GM18873 (cell line): ENCODE measurements around the gene PELI2.

Experiments
- ATAC-seq: cut with Tn5 transposase; IDR thresholded peaks from one replicate; pipeline ENCODE4 v1.9.1; 2021; ENCODE audit warnings: mild to moderate bottlenecking, moderate library complexity, moderate number of reproducible peaks; ENCODE audit not compliant: unreplicated experiment, low FRiP score

The PELI2 gene

DNA sequence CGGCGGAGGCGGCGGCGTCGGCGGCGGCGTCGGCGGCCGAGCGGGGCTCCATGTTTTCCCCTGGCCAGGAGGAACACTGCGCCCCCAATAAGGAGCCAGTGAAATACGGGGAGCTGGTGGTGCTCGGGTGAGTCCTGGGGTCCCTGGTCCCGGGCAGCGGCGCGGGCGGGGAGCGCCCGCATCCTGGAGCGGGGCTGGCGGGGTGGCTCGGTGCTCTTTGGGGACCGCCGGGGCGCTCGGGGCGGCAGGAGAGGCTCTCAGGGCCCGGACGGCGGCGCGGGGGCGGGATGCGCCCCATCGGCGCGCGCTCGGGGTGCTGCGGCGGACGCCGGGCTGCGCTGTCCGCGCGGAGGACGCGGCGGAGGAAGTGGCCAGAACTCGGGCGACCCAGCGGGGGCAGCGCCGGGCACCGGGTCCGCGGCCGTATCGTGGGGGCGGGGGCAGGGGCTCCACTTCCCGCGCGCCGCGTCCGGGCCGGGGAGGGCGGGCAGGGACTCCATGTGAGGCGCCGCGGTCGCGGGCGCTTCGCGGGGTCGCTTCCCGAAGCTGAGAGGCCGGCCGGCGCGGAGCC is 485 bp downstream of the PELI2 start:
- ATAC-seq: no peak

DNA sequence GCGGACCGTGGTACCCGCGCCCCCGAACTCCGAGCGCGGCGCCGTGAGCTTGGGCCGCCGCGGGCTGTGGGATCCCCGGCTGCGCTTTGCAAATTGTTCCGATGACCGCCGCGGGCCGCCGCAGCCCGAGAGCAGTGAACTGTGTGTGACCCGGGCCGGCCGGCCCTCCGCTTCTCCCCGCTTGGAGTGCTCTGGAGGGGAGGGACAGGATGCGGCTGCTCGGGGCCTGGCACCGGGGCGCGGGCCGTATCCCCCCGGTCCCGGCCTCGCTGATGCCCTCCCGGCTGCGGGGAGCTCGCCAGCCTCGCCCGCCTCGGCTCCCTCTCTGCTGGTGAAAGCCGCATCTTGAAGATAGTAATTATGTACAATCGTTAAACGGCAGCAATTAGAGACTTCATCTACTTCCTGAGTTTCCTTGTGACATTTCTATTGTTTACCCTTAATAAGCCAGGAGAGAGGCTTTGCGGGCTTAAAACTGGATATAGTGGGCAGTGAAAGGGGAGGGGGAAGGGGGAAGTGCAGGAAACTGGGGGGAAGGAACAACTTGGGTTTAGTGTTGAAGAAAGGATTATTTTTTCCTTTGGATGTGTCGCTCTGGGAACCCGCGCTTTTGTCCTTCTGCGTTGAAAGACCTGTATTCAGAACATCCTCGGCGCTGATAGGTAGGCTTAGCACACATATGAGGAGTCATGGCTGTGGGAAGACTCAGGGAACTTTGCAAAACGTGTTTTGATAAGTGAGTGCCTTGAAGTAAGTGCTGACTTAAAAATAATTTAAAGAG is 1.2 kb downstream of the PELI2 start:
- ATAC-seq: no peak

DNA sequence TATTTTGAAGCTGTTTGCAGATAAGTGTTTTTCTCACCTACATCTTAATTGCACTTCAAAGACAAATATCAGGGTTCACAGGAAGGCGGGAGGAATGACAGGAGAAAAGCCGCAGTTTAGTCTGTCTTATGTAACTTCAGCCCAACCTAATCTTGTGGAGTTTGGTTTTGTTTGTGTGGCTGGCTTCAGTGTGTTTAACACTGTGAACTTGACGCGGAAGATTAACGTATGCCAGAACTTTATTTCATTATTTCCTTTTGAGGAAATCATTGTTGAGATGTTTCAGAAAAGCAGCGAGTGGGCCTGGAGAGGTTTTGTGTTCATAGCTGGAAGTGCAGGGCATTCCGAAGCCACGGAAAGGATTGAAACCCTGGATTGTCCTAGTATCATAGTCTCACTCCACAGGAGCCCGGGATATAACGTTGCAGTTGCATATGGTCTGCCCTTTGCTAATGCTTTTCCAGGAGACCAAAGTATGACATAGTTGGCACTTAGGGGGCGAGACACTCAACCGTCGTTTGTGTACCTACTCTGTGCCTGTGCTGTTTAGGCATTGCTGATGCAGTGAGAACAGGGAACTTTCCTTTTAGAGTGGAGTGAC is 2.0 kb downstream of the PELI2 start:
- ATAC-seq: no peak

DNA sequence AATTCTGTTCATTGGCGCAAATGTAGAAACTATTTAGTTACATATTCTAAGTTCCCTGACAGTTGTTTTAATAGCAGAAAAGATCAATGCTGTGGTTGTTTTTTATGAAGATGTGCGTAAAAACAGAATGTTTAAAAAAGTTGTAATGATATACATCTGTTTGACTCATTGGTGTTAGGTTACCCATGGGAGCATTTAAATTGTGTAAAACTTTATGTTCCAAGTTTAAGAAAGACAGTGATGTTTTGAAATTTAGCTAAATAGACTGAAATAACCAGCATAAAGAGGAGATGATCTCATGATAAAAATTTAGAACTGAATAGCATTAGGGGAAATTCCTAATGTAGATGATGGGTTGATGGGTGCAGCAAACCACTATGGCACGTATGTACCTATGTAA is 3.6 kb downstream of the PELI2 start:
- no peak for ATAC-seq

DNA sequence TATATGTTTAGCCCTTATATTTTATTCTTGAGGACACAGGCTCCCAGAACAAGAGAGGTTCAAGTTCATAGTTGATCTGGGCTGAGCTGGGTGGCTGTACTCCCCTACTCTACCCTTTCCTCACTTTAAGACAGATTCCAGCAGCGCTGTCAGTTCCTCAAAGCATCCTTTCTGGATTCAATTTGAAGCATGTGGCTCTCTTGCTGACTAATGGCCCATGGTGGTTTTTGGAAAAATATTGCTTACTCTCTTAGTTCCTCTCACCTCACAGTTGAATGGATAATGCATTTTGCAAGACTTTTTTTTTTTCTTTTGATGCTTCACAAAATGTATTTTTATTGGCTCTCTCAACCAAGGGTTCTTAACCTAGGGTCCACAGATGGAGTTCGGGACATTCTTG is 4.1 kb downstream of the PELI2 start:
- ATAC-seq: no peak

DNA sequence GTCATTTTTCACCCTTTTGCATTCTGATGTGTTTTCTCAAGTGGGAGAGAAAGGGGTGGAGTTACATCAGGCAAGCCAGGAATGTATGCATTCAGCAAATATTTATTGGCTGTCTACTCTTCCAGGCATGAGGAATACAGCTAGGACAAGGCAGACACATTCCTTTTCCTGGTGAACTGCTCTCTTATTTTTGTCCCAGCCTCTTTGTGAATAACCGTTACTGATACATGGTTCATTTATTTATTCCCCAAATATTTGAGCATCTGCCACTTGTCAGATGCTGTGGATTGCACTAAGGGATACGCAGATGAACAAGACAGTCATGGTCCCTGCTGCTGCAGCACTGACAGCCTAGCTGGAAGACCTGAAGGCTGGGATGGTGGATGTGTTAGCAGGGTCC is 6.1 kb downstream of the PELI2 start:
- no peak for ATAC-seq

DNA sequence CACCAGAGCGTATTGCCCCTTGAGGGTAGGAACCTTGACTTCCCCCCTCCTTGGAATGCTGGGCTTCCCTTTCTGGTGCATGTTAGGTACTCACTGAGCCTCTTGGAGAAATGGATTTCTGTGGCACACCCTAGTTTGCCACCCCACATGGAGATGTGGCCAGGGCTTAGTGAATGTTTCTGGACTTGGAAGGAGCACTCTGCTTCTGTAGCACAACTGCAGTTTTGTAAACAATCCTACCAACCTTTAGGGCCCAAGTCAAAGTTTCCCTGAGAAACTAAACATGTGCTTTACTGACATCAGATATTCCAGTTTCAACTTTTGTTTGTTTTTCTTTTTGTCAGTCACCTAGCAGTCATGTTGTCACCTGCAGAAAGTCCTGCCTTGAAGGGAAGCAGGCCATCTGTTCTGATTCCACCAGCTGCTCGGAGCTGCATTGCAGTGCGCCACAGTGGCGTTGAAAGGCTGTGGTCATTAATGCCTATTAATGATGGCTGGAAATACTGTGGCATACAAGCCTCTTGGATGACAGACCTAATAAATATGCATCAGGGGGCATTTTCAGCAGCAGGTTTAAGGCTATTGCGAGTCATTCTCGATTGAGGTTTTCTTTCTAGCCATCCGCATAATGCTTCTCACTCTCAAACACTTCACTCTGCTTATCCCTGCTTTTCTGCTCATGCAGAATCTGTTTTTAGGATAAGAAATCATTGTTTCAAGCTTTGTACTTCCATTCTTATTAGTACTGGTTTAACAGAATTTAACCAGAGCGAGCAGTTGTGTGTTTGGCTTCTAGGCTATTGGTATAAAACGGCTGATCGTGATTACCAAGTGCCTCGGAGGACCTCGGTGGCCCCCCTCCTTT is 7.8 kb downstream of the PELI2 start:
- ATAC-seq: no peak

DNA sequence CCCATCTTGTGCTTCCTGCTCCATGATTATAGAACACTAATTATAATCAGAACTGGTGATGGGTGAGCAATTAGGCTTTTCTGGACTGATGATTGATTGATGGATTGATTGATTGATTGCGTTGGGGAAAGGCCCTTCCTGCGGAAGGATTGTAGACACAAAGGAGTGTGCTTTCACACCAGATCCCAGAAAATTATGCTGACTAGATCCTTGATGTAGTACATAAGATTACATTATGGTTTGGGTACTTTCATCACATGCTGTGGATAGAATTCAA is 8.4 kb downstream of the PELI2 start:
- ATAC-seq: no peak

DNA sequence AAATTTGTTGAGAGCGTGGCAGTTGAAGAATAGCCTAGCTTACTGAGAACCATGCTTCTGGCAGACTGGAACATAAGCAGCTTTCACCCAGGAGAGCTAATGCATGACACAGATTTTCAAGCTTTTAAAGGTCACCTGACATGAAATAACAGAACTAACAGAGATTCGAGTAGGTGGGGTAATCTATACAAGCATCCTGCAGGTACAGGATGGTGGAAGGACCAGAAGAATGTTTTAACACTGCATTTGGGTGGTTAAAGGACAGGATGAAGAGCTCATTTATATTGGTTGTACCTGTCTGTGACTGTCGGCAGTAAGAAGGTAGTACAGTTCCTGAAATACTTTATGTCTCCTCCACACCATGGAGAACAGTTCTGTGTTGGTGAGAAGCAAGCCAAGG is 8.9 kb downstream of the PELI2 start:
- no peak for ATAC-seq

DNA sequence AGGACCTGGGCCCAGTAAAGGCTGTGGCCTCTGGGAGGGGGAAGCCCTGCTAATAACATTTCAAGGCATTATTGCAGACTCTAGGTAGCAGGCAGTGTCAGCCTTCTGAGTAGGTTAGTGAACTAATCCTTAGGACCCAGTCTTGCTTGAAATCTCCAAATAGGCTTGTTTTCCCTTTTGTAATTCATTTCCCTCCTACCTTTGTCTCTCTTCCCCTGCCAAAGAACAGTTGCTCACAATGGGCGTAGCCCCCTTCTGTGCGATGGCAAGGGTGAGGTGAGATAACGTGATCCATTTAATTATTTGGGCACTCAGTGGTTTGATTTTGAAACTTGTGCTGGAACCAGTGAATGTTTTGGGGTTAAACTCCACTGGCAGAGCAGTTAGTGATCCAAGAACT is 10.9 kb downstream of the PELI2 start:
- ATAC-seq: no peak

DNA sequence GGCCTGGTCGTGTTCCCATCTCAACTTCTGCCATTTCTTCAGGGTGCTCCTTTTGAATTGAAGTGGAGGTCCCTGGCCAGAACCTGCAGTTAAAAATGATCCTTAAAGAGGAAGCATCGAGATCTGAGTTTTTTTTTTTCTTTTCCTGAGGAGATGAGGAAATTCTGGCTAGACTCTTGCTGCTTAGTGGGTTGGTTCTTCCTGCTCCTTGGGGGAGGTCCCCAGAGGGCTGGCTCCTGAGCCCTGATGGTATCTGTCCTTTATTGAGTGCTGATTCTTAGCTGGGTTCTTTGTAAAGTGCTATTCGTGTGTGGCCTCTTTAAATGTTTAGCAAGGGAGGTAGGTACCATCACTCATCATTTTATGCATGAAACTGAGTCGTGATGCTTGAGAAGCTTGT is 11.7 kb downstream of the PELI2 start:
- ATAC-seq: no peak

DNA sequence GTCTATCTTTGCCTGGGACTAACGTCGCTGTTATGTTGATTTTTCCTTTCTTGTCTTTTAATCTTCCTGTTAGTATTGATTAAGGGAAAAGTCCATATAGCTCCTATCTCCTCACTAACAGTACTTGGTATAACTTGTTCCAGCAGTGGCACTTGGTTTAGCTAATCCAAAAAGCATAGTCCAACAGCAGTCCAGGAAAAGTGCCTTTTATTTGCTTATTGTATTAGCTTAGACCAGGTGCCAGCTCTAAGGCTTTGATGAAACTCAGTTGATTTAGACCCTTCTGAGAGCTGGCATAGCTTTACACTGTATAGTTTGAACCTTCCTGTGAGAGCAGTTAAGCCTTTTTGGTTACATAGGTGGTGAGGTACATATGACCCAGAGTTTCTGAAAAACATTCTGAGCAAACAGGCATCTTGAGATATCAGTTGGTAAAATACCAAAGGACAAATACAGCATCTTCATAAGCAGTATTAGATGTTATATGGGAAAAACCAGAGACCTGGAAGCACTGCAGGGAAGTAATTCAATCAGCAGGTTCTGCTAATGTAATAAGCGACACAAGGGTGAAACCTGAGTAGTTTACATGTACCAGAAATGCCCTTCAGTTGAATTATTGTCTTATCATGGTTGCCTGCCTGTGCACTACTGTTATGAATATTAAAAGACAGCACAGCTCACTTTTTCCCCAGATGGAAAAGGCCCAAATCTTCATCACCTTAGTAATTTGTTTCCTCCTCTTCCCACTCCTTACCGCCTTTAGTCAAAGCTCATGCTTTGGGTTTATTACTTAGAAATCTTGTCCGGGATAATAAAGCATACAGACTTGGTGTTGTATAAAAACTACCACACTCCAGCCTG is 13.0 kb downstream of the PELI2 start:
- no peak for ATAC-seq

DNA sequence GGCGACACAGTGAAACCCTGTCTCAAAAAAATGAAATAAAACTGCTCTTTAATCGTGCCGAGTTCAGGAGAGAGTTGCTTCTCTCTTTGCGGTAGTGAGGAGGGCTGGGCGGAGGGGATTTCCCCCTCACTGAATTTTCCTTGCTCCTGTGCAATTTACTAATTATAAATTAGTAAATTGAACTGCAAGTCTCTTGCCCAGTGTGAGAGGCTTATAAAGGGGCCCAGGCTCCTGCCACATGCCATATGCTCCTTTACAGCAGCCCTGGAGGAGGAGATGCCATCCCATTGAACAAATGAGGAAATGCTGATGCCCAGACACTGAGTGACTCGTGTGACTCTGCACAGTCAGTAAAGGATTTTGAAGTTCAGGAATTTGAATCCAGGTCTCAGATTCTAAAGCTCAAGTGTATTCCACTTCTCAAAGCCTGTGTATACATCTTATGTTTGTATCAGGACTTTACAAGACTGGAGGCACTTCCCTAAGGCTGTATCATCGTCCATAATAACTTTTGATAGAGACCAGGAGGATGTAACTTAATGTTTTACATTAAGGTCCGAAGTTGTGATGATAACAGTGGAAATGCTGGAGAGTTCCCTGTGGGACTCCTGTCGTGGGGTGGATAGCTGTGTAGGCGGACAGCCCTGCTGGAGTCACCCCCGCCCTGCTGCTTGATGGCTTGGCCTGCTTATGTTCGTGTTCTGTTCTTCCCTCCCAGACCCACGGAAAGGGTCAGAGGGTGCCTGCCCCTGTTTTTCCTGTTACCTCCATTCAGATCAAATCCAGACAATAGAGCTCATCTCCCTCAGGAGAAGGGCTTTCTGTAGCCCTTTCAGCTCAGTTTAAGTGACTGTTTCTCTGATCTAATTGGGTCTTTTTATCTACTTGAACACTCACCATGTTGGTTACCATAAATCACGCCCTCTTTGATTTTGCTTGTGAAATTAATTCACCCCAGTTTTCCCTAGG is 13.9 kb downstream of the PELI2 start:
- no peak for ATAC-seq

DNA sequence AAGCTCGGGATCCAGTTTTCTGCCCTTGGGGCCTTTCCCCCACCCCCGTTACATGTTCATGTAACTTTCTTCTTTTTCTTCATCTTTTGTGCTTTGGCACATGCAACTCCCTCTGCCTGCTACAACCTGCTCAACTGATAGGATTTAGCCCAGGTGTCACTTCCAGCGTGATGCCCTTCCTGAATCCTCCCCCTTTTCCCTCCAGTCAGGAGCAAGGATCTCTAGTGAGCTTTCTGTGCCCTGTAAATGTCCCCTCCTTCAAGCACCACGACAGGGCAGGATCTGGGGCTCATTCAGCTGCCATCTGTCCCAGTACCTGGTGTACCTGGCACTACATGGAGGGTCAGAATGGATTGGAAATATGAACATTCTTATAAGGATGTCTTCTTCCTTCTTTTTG is 15.3 kb downstream of the PELI2 start:
- ATAC-seq: no peak

DNA sequence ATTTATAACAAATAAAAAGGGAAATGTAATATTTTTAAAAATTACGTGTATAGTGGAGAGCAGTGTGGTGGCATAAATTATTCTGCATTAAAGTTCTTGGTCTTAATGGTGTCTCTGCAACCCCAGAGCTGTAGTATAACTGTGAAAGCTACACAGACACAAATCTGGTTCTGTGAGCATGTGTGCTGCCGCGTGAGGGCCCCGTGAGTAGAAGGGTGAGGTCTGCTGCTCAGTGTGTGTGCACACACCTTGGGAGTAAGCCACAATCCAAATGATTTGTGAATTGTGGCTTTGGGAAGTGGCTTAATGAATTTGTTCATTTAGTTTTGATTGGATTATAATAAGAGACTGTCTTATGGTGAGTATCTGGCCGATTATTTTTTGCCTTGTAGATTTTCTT is 16.8 kb downstream of the PELI2 start:
- ATAC-seq: no peak

DNA sequence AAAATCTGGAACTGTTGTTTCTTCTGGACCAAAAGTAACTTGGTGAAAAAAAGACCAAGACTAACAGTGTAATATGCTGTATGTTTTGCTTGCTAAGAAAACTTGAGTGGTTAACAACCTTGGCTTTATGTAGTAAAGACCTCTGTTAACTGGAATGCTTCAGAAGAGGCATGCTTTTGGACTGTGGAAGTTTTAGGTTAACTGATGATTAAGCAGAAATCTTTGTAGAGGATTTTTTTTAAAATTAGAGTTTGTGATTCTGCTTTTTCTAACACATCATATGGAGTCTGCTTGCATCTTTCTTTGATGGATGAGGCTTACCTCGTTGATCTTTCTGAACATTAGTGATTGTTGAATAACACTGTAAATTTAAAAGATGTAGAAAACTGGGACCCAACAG is 17.5 kb downstream of the PELI2 start:
- ATAC-seq: no peak

DNA sequence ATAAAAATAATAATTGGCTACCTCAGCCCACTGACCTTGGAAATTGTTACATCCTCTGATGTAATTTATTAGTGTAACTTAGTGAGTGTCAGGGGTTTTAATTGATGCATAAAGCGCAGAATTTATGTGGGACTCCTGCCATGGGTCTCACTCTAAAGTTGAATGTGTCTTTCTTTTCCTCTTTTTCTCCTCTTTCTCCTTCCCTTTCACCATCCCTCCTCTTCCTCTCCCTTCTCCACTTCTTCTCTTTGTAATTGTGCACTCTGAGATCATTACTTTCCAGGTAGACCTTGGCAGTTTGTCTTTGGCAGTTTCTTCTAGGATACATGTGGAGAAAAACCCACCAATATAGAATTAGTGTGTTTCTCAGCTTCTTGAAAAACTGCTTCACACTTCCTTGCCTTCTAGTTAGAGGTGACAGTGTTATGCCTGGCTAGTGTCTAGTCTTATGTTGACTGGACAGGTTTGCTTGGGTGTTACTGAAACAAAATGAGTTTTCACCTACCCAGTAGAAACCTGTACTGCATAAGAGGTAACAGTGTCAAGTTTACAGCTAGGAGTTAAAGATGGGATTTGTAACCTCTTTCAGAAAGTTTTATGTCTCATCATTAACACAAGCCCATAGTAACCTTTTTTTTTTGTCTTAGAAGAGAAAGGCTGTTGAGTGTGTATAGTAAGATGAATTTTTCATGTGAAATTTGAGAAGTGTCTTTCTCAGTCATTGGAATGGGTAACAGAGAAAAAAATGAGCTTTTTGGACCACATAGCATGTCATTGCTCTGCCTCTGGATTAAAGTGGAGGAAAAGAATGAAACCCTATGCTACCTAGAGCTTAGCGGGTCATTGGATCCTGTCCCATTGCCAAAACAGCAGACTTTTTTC is 18.6 kb downstream of the PELI2 start:
- no peak for ATAC-seq

DNA sequence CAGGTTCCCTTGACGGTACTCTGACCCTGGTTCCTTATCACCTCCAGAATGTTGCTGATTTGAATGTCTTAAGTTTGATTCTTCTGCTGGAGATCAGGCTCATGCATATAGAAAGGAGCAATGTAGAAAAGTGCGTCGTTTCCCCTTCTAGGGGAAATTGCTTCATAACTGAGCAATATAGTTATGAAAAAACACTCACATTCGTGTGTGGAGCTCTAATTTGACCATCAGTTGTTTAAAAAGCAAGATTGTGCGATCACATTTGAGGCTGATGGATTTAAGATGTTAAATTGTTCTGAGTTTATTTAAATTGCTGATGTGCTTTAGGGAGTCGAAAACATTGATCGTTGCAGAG is 19.2 kb downstream of the PELI2 start:
- no peak for ATAC-seq

DNA sequence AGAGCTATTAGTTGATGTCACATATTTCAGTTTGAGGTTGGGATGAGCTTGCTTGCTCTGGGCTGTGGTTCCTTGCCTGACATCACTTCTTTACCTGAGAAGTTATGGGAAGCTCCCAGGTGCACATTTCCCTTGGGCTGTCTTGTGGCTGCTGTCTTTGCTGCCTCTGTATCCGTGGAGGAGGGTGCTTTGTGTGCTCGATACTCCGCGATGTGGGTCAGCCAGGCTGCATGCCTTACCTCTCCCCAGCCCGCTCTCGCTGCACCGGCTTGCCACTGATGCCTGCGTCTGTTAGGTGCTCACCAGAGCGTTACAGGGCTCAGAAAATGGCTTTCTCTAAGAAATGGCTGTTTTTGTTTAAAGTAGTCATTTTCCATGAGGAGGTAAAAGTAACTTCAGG is 19.6 kb downstream of the PELI2 start:
- ATAC-seq: no peak
